ENCODE data around the gene TMCO4.

The TMCO4 gene

DNA sequence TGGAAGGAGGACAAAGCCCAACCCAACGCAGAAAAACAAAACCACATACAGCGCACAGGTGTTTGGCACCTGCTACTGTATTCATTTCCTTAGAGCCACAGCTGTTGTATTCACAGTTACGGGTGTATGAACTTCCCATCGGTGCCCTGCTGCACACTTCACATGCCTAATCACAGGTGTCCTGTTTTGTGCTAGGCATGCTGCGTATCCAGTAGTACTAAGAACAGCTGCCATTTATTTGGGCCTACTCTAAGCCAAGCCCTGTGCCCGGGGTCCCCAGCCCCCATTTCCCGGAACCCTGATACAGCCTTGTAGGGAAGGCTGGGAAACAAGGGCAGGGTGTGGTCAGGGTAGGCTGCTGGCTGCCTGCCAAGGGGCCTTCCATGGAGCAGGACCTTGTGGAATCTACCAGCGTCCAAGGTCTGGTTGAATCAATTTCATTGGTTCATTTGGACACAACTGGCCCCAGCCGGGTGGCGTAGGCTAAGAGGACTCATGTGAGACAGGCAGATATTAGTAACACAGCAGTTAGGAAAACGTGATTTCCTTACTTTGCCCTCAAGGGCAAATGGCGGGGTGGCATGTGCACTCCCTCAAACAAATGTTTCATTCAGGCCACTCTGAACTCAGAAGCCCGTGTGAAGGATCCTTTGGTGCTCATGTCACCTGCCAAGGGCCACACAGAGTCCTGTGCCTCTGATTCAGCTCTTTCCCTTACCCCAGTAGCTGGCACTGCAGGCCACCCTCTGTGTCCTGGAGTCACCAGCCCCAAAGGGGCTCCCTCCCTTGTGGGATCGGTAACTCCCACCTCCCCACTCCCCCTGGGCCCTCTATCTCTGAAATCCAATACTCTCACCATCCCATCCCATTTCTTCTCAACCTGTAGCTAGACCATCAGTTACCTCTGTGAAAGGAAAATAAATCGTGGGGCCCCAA lies 16.4 kb upstream of the TMCO4 start:
- no peak overlapping the region for H3K27ac ChIP-seq (ENCODE audit: low read length)
- H4K20me1 ChIP-seq (ENCODE audit: insufficient read depth, low read length): no peaks in the 10 kb centered on the region
- no peaks in the 10 kb centered on the region for H3K36me3 ChIP-seq (replicated peaks; ENCODE audit: low read depth, low read length)

DNA sequence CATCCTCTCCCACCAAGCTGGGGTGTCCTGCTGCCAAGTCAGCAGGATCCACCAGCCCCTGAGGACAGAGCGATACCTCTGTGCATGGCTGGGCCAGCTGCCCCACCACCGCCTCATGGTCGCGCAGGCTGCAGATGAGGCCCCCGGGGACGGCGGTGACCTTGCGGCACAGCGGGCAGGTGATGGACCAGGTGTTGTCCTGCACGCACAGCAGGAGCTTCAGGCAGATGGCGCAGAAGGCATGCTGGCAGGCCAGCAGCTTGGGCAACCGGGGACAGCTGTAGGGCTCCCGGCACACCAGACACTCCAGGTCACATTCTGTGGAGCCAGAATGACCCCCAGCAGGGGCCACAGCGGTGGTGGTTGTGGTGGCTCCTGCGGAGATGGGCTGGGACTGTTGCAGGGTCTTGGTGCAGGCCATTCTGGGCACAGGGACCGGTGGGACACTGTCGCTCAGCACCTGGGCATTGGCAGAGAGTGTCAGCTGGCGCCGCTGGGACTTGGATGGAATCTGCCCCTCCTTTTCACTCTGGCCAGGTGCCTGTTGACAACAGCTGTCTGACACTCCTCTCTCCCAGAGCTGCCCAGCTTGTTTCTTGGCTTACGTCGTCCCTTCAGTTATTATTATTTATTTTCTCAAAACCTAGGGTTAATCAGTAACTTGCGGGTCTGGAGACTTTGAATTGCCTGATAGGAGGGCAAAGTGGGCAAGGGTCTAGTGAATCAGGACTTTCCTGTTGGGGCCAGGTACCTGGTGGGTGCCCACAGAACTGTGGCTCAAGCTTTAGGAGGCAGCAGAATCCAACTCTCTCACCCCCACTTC lies 15.2 kb upstream of the TMCO4 start, which contains the start of gene RNF186:
TSS of gene RNF186 (minus strand) at position 603 of the 823 bp plus-strand sequence. CDS start at position 421, 182 bp downstream.
- no peaks in the 10 kb centered on the region for H3K9me3 ChIP-seq (ENCODE audit: insufficient read depth, low read length)
- no peaks in the 10 kb centered on the region for H3K36me3 ChIP-seq (replicated peaks; ENCODE audit: low read depth, low read length)
- H3K4me2 ChIP-seq (ENCODE audit: low read length): no peak within 1 kb of the TSS
- no peak within 1 kb of the TSS for H3K9ac ChIP-seq (ENCODE audit: low read length)
- no peak within 1 kb of the TSS for H3K4me3 ChIP-seq (ENCODE audit: low read length)
- H3K27me3 ChIP-seq (ENCODE audit: low read depth, low read length): peaks cover 5% of the 10 kb centered on the region; the same call in 1 of the 2 replicates
- H4K20me1 ChIP-seq (ENCODE audit: insufficient read depth, low read length): no peaks in the 10 kb centered on the region
- H2AFZ ChIP-seq (ENCODE audit: low read depth, low read length): no peak within 1 kb of the TSS
- no peaks in the 10 kb centered on the region for H3K4me1 ChIP-seq (ENCODE audit: low read length)
- no peak within 1 kb of the TSS for H3K27ac ChIP-seq (ENCODE audit: low read length)
- H3K79me2 ChIP-seq (ENCODE audit: low read length): no peaks in the 10 kb centered on the region
- TF ChIP-seq, protein P1, sequence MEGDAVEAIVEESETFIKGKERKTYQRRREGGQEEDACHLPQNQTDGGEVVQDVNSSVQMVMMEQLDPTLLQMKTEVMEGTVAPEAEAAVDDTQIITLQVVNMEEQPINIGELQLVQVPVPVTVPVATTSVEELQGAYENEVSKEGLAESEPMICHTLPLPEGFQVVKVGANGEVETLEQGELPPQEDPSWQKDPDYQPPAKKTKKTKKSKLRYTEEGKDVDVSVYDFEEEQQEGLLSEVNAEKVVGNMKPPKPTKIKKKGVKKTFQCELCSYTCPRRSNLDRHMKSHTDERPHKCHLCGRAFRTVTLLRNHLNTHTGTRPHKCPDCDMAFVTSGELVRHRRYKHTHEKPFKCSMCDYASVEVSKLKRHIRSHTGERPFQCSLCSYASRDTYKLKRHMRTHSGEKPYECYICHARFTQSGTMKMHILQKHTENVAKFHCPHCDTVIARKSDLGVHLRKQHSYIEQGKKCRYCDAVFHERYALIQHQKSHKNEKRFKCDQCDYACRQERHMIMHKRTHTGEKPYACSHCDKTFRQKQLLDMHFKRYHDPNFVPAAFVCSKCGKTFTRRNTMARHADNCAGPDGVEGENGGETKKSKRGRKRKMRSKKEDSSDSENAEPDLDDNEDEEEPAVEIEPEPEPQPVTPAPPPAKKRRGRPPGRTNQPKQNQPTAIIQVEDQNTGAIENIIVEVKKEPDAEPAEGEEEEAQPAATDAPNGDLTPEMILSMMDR (IDR thresholded peaks at IDR 0.05; ENCODE audit: low read depth, low read length): no peak
- TF ChIP-seq EZH2phosphoT487 (IDR thresholded peaks at IDR 0.05; ENCODE audit: low read depth): no peak

More for the DNA sequence above, 16.4 kb upstream of the TMCO4 start:
- no peak overlapping the region for H3K4me3 ChIP-seq (ENCODE audit: low read length)
- no peak overlapping the region for H3K9ac ChIP-seq (ENCODE audit: low read length)
- no peak overlapping the region for H2AFZ ChIP-seq (ENCODE audit: low read depth, low read length)
- no peaks in the 10 kb centered on the region for H3K9me3 ChIP-seq (ENCODE audit: insufficient read depth, low read length)
- H3K4me2 ChIP-seq (ENCODE audit: low read length): no peak overlapping the region
- H3K4me1 ChIP-seq (ENCODE audit: low read length): no peaks in the 10 kb centered on the region
- TF ChIP-seq, protein P1 (IDR thresholded peaks at IDR 0.05; ENCODE audit: low read depth, low read length): no peak
- TF ChIP-seq EZH2phosphoT487 (IDR thresholded peaks at IDR 0.05; ENCODE audit: low read depth): no peak
- H3K27me3 ChIP-seq (ENCODE audit: low read depth, low read length): no peaks in the 10 kb centered on the region
- no peaks in the 10 kb centered on the region for H3K79me2 ChIP-seq (ENCODE audit: low read length)

DNA sequence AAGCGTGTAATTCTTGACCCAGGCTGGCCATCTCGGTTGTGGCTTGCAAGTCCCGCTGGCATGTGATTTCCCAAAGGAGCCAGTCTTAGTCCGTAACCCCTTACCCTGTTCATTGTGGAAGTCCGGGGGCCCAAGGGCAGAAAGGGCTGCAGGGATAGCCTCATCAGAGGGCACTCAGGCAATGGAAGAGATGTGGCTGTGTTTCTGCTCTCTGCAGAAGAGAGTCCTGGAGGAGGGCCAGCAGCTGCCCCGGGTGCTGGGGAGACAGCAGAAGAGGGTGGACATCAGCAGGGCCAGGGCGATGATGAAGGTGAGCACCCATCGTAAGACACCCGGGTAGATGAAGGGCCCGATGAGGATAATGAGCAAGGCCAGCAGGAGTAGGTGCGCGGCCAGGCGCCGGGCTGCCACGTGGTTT lies 14.5 kb upstream of the TMCO4 start:
- Histone ChIP-seq H3K9me3 (ENCODE audit: insufficient read depth, low read length) (no peaks in the 10 kb centered on the region), H3K27ac (ENCODE audit: low read length) (no peak overlapping the region), H3K4me2 (ENCODE audit: low read length) (no peak overlapping the region), H3K4me1 (ENCODE audit: low read length) (no peaks in the 10 kb centered on the region), H3K9ac (ENCODE audit: low read length) (no peak overlapping the region), H3K4me3 (ENCODE audit: low read length) (no peak overlapping the region), H4K20me1 (ENCODE audit: insufficient read depth, low read length) (no peaks in the 10 kb centered on the region), H3K27me3 (ENCODE audit: low read depth, low read length) (peaks cover 5% of the 10 kb centered on the region; the same call in 1 of the 2 replicates), H3K36me3 (replicated peaks; ENCODE audit: low read depth, low read length) (no peaks in the 10 kb centered on the region), H2AFZ (ENCODE audit: low read depth, low read length) (no peak overlapping the region), H3K79me2 (ENCODE audit: low read length) (no peaks in the 10 kb centered on the region)
- no peak for TF ChIP-seq EZH2phosphoT487 (IDR thresholded peaks at IDR 0.05; ENCODE audit: low read depth)
- TF ChIP-seq, protein P1 (IDR thresholded peaks at IDR 0.05; ENCODE audit: low read depth, low read length): no peak

DNA sequence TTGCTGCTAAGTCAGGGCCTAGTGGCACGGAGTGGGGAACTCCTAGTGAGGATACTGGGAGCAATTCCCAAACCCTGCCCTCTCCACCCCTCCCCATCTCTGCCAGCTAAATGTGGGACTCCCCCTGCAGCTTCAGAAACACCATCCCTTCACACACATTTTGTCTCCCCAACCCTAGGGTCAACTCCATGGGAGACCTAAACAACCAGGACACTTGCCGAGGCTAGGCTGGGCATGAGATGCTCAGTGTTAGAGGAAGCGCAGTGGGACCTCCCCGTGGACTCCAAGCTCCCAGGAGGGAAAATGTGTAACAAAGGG lies 13.9 kb upstream of the TMCO4 start:
- no peaks in the 10 kb centered on the region for H3K4me1 ChIP-seq (ENCODE audit: low read length)
- no peaks in the 10 kb centered on the region for H3K79me2 ChIP-seq (ENCODE audit: low read length)
- H3K4me2 ChIP-seq (ENCODE audit: low read length): no peak overlapping the region
- H3K27me3 ChIP-seq (ENCODE audit: low read depth, low read length): peaks cover 5% of the 10 kb centered on the region; the same call in 1 of the 2 replicates
- no peaks in the 10 kb centered on the region for H3K36me3 ChIP-seq (replicated peaks; ENCODE audit: low read depth, low read length)
- H3K4me3 ChIP-seq (ENCODE audit: low read length): no peak overlapping the region
- no peak overlapping the region for H2AFZ ChIP-seq (ENCODE audit: low read depth, low read length)
- TF ChIP-seq, protein P1 (IDR thresholded peaks at IDR 0.05; ENCODE audit: low read depth, low read length): no peak
- TF ChIP-seq EZH2phosphoT487 (IDR thresholded peaks at IDR 0.05; ENCODE audit: low read depth): no peak
- no peaks in the 10 kb centered on the region for H3K9me3 ChIP-seq (ENCODE audit: insufficient read depth, low read length)
- no peaks in the 10 kb centered on the region for H4K20me1 ChIP-seq (ENCODE audit: insufficient read depth, low read length)
- no peak overlapping the region for H3K27ac ChIP-seq (ENCODE audit: low read length)
- no peak overlapping the region for H3K9ac ChIP-seq (ENCODE audit: low read length)
